Esophagus mucosa (tissue), 1 donor: ENCODE measurements around the gene GPR42. TPM values are rescaled to one million over a fixed set of nuclear protein-coding genes. Genes with fewer than 3 reads are reported as not detected.
"Not testable (repeated sequence)": the region's sequence is repeated elsewhere in the genome, so short reads cannot be mapped to it uniquely, and the experiment has no call there.

ENCODE experiments used
- ATAC-seq: fragments of 200-7000 bp; cut with Tn5 transposase; one replicate; pipeline ENCODE4 v1.9.1; 2020
- total RNA-seq: library from RNA; stranded (reverse); gene quantifications from one replicate; pipeline ENCODE4 v1.2.4, GENCODE V29; 2023
- donor health status: DM: yes; HTN: yes; CAD: no.

GPR42 gene
- total RNA-seq, 1 donor from 2014 or later = not detected

DNA sequence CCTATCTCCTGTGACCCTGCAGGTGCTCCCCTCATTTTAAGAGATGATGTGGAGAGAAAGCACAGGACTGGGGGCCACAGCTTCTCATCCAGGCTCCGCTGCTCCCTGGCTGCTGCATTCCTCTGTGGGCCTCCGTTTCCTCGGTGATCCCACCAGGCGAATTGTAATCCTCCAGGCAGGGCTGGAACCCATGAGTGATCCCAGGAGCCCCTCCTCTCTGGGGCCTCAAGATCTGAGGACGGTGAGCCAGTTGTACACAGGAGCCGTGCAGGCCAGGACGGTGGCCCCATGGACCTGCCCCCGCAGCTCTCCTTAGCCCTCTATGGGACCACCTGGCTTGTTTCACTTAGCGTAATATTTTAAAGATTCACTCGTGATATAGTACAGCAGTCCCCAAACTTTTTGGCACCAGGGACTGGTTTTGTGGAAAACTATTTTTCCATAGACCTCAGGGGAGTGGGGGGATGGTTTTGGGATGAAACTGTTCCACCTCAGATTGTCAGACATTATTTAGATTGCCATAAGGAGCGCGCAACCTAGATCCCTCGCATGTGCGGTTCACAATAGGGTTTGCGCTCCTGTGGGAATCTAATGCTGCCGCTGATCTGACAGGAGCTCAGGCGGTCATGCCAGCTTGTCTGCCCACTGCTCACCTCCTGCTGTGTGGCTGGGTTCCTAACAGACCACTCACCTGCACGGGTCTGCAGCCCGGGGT is 7.0 kb upstream of the GPR42 start:
- ATAC-seq = no peak

DNA sequence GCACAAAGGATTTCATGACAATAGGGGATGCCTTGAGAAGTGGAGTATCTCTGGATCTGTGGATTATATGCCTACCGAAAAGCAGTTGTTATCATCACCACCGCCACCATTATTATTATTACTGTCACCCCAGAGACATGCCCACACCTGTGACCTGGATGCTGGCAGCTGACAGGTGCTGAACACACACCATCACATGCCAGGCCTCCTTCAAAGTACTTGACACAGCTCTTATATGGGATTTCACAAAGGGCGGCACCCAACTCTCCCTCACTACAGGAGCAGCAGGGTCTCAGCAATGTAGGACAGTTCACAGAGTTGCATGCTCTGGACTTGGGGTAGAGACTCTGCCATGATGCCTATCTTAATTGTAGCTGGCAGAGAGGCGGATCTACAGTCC is 5.6 kb upstream of the GPR42 start:
- ATAC-seq = no peak

DNA sequence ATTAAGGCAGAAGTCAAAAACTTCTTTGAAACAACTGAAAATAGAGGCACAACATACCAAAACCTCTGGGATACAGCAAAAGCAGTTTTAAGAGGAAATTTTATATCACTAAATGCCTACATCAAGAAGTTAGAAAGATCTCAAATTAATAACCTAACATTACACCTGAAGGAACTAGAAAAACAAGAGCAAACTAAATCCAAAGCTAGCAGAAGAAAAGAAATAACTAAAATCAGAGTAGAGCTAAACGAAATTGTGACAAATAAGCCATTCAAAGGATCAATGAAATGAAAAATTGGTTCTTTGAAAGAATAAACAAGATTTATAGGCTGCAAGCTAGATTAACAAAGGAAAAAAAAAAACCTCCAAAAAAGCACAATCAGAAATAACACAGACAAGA is 2.5 kb upstream of the GPR42 start:
- ATAC-seq = no peak

DNA sequence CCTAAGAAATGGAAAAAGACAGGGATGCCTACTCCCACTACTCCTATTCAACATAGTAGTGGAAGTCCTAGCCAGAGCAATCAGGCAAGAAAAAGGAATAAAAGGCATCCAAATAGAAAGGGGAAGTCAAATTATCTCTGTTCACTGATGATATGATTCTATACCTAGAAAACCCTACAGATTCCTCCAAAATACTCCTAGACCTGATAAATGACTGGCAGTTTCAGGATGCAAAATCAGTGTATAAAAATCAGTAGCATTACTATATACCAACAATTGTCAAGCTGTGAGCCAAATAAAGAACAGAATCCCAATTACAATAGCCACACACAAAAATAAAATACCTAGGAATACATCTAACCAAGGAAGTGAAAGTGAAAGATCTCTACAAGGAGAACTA is 1.3 kb upstream of the GPR42 start:
- no peak for ATAC-seq

DNA sequence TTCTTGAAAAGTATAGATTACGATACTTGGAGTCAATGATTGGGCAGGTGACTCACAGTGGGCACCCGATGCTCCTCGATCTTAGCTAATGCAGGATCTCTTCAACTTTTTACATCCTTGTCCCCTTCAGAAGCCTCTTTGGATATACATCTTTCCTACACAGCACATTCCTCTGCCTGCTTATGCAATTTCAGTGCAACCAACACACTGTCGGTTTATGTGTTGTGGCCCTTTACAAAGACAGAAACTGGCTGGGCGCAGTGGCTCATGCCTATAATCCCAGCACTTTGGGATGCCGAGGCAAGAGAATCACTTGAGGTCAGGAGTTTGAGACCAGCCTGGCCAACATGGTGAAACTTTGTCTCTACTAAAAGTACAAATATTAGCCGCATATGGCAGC is 2.6 kb downstream of the GPR42 start:
- ATAC-seq = no peak

DNA sequence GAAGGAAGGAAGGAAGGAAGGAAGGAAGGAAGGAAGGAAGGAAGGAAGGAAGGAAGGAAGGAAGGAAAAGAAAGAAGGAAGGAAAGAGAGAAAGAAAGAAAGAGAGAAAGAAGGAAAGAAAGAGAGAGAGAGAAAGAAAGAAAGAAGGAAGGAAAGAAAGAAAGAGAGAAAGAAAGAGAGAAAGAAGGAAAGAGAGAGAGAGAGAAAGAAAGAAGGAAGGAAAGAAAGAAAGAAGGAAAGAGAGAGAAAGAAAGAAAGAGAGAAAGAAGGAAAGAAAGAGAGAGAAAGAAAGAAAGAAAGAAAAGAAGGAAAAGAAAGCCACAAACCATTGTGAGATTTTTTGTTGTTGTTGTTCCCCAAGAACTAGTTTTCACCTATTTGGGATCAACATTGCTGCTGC is 3.2 kb downstream of the GPR42 start:
- ATAC-seq = not testable (repeated sequence)

DNA sequence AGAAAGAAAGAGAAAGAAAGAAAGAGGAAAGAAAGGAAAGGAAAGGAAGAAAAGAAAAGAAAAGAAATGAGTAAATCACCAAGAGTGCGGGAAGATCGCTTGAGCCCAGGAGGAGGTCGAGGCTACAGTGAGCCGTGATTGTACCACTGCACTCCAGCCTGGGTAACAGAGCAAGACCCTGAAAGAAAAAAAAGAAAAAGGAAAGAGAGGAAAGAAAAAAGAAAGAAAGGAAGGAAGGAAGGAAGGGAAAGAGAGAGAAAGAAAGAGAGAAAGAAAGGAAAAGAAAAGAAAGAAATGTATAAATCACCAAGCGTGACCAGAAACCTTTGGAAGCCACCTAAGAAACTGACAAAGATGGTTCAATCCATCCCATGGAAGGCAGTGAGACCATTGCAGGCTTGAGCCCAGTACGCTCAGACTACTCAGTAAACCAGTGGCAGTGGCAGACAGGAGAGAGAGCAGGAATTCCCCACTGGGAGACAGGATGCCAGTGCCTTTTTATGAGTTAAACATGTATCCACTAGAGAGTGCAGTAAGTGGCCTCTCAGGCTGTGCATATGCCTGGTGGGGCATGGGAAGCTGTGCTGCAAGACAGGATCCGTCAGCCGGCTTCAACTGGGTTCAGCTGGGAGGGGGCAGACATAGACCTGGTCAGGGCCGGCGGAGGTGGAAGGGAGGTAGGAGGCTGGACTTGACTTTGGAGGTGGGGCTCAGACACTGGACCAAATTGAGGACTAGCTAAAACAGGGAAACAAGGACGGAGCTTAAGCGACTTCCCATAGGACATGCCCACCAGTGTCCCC is 4.8 kb downstream of the GPR42 start:
- ATAC-seq = no peak

DNA sequence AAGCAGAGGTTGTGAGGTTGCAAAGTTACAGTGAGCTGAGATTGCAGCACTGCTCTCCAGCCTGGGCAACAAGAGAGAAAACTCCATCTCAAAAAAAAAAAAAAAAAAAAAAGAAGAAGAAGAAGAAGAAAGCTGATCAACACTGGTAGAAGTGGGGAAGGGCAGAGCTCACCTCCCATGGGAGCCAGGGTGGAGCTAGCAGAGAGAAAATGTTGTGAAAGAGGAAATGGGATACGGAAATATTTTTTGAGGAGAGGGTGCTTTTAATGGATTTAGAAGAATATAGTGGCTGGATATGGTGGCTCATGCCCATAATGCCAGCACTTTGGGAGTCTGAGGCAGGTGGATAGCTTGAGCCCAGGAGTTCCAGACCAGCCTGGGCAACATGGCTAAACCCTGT is 6.8 kb downstream of the GPR42 start:
- ATAC-seq = no peak

DNA sequence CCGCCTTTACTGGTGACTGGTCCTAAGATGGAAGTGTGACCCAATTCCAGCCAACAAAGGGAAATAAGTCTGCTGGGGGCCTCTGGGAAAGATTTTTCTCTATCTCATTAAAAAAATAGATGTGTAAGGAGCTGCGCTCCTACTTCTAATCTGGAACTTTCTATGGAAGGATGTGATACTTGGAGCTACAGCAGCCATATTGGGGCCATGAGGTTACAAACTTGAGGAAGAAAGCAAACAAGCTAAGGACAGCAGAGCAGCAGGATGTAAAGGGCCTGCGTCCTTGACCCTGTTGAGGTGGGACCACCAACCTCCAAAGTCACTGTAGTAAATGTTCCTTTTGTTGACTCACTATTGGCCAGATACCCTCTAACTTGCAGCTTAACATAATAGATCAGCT is 7.5 kb downstream of the GPR42 start:
- ATAC-seq = no peak

DNA sequence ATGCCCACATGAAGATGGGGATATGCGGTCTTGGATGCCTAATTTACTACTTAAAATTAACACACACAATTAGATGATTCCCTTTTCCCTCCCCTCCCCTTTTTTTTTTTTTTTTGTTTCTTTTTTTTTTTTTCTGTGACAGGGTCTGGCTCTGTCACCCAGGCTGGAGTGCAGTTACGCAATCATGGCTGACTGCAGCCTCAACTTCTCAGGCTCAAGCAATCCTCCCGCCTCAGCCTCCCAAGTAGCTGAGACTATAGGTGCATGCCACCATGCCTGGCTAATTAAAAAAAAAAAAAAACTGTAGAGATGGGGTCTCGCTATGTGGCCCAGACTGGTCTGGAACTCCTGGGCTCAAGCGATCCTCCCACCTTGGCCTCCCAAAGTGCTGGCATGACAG is 8.7 kb downstream of the GPR42 start:
- ATAC-seq = not testable (repeated sequence)

DNA sequence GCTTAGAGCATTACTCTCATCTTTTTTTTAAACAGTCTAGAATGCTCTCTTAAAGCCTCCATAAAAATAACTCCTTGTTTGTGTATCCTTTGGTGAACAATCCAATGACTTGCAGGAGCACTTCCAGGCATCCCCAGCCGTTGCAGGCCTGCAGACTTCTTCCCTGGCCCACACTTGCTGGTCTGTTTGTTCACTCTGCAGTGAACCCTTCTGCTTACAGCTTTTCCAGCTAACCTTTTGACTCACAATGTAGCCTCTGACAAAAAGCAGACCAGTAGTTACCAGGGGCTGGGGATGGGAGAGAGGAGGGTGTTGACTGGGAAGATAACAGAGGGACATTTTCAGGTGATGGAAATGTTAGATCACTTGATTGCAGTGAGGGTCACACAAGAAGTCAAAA is 9.1 kb downstream of the GPR42 start:
- ATAC-seq = no peak

DNA sequence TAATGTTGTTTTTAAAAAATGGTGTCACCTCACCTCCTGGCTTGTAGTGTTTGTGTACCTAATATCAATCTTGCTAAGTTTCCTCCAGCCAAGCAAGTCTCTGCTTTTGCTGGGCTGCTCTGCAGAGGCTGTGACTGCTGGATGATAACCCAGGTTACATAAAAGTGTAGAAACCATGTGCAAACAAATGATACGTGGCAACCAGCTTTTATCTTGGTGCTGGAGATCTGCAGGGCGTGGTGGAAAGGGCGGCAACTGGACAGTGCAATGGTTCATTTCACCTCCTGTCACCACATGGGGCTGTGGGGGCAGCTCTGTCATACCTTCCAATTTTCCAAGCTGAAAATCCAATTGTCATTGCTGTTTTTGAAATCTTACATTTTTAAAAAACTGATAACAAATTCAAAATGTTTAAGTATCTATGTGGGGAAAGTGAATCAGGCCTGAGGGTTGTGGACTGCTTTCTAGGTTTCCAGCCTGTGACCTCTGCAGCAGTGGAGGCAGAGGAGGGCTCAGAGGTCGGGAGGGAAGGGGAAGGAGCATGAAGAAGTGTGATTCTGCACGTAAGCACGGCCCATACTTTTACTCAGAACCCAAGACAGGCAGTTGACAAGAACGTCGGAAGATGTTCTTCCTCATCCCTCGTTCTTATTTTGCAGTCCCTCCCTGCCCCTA is 9.7 kb downstream of the GPR42 start:
- no peak for ATAC-seq

DNA sequence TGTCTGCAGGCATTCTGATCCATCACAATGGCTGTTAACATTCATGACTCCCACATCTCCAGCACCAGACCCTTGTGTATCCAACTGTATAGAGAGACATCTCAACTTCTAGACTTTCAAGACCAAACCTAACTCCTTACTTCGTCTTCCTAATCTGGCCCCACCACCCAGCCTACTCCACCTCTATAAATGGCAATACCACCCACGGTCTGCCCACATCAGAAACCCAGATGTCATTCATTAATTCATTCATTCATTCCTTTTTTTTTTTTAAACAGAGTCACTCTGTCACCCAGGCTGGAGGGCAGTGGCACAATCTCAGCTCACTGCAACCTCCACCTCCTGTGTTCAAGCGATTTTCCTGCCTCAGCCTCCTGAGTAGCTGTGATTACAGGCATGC is 10.4 kb downstream of the GPR42 start:
- ATAC-seq = no peak

DNA sequence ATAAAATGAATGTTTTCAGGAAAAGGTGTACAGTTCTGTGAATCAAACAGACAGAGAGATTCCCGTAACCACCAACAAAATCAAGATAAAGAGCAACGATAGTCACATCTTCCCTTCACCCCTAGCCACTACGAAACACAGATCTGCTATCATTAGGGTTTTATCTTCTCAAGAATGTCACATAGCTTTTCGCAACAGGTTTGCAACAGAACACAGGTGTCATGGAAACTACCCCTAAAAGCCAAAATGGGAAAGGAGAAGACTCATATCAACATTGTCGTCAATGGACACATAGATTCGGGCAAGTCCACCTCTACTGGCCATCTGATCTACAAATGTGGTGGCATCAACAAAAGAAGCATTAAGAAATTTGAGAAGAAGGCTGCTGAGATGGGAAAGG is 11.1 kb downstream of the GPR42 start:
- no peak for ATAC-seq

DNA sequence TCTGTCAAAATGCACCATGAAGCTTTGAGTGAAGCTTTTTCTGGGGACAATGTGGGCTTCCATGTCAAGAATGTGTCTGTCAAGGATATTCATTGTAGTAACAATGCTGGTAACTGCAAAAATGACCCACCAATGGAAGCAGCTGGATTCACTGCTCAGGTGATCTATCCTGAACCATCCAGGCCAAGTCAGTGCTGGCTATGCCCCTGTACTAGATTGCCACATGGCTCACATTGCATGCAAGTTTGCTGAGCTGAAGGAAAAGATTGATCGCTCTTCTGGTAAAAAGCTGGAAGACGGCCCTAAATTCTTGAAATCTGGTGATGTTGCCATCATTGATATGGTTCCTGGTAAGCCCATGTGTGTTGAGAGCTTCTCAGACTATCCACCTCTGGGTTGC is 12.7 kb downstream of the GPR42 start:
- ATAC-seq = no peak

DNA sequence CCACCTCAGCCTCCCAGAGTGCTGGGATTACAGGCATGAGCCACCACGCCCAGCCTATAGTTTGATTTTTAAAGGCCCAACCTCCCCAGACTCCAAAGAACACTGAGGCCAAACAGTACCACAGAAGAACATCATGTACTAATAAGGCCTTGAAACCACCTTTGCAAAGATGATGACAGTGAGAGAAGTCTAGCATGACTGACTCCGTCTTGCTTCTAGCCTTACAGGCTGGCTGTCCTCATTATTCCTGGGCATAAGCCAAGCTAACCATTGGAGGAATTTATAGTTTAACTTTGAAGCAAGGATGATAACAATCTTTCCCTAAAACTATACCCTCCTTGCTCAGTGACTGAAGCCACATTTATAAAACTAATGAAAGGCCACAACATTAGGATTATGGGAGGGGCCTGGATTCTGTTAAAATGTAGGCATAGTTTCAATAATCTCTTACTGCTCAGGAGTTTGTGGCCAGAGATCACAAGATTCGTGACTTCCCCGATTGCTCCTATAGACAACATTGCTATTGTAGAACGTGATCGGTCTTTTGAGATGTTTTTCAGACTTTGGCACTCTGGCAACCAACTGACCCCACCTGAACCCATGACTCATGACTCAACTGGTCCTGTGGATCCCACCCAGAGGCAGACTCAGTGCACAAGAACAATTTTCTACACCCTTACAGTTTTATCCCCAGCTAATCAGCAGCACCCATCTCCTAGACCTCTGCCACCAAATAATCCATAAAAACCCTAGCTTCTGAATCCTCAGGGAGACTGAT is 17.6 kb downstream of the GPR42 start:
- ATAC-seq = no peak

DNA sequence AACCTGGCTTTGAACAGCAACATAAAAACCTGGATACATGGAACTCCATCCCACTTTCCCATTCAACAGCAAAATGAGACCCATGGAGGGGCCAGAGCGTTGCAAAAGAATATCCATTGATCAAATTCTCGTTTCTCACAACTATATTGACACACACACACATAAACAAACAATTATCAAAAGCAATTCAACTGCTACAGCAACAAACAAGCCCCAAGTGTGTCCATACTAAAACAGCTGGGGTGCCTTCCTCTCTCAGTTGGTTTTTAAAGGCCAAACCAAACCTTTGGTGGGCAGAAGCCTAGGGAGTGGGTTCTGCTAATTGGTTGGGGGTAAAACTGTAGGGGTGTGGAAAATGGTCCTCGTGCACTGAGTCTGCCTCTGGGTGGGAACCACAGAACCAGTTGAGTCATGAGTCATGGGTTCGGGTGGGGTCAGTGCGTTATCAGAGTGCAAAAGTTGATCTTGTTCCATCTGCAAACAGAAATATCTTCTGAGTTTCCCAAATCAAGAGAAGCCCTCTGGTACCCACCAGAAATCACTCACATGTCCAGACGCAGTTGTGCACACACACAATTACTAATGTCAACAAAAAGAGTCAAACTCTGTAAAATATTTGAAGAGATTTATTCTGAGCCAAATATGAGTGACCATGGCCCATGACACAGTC is 18.5 kb downstream of the GPR42 start:
- no peak for ATAC-seq

DNA sequence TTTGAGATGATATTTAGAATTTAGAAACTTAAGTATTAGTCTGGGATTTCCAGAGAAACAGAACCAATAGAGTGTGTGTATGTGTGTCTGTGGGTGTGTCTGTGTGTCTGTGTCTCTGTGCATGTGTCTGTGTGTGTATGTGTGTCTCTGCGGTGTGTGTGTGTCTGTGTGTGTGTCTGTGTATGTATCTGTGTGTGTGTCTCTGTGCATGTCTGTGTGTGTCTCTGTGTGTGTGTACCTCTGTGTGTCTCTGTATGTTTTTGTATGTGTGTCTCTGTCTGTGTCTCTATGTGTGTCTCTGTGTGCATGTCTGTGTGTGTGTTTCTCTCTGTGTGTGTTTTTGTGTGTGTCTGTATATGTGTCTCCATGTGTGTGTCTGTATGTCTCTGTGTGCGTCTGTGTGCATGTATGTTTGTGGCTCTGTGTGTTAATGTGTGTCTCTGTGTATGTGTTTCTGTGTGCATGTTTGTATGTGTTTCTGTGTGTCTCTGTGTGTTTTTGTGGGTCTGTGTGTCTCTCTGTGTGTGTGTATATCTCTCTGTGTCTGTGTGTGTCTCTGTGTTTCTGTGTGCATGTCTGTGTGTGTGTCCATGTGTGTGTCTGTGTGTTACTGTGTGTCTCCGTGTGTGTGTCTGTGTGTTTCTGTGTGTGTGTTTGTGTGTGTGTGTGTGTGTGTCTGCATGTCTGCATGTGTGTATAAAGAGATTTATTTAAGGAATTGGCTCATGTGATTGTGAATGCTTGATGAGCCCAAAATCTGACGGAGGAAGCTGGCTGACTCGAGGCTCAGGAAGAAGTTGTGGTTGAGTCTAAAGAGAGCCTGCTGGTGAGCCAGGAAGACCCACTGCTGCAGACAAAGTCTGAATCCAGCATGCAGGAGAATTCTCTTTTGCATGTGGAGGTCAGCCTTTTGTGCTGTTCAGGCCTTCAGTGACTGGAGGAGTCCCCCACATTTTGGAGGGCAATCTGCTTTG is 22.2 kb downstream of the GPR42 start:
- no peak for ATAC-seq

DNA sequence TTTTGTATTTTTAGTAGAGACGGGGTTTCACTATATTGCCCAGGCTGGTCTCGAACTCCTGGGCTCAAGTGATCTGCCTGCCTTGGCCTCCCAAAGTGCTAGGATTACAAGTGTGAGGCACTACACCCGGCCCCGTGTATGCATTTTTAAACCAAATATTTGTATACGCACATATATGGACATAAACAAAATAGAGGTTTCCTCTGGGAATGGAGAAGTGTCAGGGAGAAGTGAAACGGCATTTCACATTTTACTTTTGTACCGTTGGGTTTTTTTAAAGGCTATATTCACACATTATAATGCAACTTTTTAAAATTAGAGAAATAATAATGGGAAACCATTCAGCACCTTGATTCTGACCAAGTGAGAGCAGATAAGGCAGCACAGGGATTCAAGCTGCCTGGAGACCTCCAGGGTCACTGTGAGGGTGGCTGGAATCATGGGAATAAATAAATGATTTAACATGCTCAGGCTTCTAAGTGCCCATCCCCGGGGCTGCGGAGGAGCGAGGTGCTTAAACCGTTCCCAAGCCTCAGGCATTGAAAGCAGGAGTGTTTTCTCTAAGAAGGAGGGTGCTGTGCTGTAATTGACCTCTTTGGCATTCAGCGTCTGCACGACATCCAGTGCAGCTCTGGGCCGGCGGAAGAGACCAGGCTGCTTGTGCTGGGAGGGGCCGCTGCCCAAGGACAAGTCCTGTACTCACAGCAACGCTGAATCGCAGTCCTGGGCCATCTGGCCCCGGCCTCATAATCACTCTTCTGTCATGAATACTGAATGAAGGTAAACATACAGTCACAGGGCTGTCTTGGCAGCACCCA is 24.7 kb downstream of the GPR42 start:
- ATAC-seq = no peak

DNA sequence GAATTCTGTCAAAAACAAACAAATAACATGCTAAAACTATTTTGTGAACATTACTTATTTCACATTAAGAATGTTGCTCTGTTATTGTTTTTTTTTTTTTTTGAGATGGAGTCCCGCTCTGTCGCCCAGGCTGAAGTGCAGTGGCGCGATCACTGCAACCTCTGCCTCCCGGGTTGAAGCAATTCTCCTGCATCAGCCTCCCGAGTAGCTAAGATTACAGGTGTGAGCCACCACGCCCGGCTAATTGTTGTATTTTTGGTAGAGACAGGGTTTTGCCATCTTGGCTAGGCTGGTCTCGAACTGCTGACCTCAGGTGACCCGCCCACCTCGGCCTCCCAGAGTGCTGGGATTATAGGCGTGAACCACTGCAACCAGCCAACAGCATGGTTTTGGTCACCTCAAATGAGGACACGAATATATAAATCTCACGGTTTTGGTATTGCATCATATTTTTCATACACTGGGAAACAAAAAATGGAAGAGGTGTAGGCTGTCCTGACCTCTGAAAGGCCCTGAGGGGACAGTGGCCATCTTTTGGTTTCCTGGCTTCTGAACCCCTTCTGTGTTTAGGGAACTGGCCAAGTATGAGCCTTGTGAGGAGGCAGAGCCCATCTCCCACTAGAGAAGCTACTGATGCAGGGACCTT is 25.5 kb downstream of the GPR42 start:
- ATAC-seq = no peak
